Measurements from ENCODE around the gene PNKD.
A peak's percentile ranks its signal among the peaks of the same experiment; 100 is the strongest.

PNKD gene

GRCh38 chr2:218354850-218355443, 84.6 kb downstream of the PNKD start:
- no peak for DNase-seq

- DNase-seq = no peak
Observed at GRCh38 chr2:218357236-218358177, 87.2 kb downstream of the PNKD start.

- no peak for DNase-seq
Observed at GRCh38 chr2:218360453-218360852, 90.1 kb downstream of the PNKD start.

- DNase-seq = no peak
Observed at GRCh38 chr2:218362606-218363005, 92.3 kb downstream of the PNKD start.

GRCh38 chr2:218363736-218364135, 93.4 kb downstream of the PNKD start:
- no peak for DNase-seq

- DNase-seq = no peak
Observed at GRCh38 chr2:218364196-218364595, 93.9 kb downstream of the PNKD start.

- DNase-seq = no peak
Observed at GRCh38 chr2:218366621-218367414, 96.5 kb downstream of the PNKD start.

- no peak for DNase-seq
Observed at GRCh38 chr2:218367415-218368149, 97.3 kb downstream of the PNKD start.

- no peak for DNase-seq
Observed at GRCh38 chr2:218368150-218368528, 97.8 kb downstream of the PNKD start.

- DNase-seq = no peak
Observed at GRCh38 chr2:218368621-218369153, 98.4 kb downstream of the PNKD start.

GRCh38 chr2:218369330-218369729, 99.0 kb downstream of the PNKD start:
- DNase-seq = peak; percentile 23

GRCh38 chr2:218370410-218371063, 100.2 kb downstream of the PNKD start:
- no peak for DNase-seq

GRCh38 chr2:218371983-218372350, 101.6 kb downstream of the PNKD start:
- DNase-seq = no peak

- no peak for DNase-seq
Observed at GRCh38 chr2:218374795-218375194, 104.5 kb downstream of the PNKD start.

GRCh38 chr2:218375212-218375611, 104.9 kb downstream of the PNKD start:
- DNase-seq = no peak

GRCh38 chr2:218378053-218378452, 107.7 kb downstream of the PNKD start:
- DNase-seq = no peak

GRCh38 chr2:218381916-218382366, 111.6 kb downstream of the PNKD start, which contains the start of gene SLC11A1:
TSS of gene SLC11A1 (plus strand) at chr2:218382273. CDS start at chr2:218382369, 96 bp downstream.
- no peak for DNase-seq

- no peak for DNase-seq
Observed at GRCh38 chr2:218382785-218383184, 112.5 kb downstream of the PNKD start.

GRCh38 chr2:218383892-218384519, 113.7 kb downstream of the PNKD start:
- no peak for DNase-seq

GRCh38 chr2:218384975-218385374, 114.7 kb downstream of the PNKD start:
- DNase-seq = no peak
